NCI-H2029 treated with DMSO at 0.1 percent for 48 hours (cell line): Measurements from ENCODE around the gene REG3A.

Experiments
- DNase-seq: peaks from one replicate; lab custom pipeline; 2025; lab: John Stamatoyannopoulos, UW

Gene REG3A

DNA sequence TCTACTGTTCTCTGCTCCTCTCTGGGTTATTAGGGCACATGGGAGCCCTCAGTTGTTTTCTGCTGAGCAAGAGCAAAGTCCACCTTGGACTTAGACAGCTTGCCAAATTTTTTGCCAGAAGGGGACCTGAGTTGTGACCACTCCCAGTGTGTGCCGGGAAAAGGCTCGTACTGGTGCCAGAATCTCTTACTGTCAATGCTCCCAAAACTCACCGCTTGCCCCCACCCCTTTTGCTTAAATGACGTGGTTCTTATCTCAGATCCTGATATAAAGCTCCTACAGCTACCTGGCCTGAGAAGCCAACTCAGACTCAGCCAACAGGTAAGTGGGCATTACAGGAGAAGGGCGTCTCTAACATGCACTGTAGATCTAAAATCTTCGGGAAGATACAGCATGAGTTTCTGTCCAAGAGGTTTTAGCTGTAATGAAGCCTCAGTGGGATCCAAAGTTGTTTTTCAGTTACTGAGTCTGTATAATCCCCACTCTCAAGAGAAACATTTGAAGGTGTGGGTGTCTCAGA lies 39.3 kb downstream of the REG3A start, which contains the start of gene REG1A:
REG1A (plus strand) TSS at position 295 of the 520 bp plus-strand sequence. CDS start 374 bp downstream, outside the sequence.
- DNase-seq, result no peak

DNA sequence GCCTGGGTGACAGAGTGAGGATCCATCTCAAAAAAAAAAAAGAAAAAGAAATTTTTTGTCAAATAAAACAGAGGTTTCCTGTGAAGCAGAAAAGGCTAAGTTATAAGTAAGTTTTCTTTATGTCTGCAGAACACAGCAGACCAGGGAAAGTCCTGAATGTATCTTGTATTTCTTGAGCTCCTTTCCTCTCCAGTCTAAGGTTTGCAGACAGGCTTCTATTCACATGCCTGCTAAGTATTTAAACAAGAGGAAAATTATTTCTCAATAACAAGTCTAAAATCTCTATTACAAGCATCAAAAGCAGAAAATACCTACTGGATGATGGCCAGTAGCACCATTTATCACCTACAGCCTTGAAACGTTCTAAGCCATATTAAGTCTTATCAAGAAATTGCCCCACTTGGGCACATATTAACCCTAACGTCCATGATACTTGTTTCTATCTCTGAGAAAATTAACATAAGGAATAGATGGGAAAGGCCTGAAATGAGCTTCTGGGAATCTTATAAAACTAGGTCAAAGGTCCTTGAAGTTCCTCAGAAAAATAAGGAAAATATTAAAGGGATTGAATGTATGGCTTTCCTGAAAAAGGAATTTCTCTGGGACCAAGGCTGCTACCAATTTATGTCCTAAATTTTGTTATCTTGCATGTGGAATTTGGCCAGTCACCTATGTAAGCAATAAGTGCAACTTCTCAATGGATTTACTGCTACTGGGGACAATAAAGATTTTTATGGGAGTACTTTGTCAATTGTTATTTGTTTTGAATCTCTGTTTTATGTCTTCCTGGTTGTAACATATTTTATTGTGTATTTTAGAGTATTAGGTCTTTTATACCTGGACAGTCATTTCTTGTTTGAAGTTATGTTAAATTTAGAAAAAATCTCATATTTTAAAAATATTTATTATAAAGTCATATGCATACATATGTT lies 42.3 kb downstream of the REG3A start:
- no peak for DNase-seq

DNA sequence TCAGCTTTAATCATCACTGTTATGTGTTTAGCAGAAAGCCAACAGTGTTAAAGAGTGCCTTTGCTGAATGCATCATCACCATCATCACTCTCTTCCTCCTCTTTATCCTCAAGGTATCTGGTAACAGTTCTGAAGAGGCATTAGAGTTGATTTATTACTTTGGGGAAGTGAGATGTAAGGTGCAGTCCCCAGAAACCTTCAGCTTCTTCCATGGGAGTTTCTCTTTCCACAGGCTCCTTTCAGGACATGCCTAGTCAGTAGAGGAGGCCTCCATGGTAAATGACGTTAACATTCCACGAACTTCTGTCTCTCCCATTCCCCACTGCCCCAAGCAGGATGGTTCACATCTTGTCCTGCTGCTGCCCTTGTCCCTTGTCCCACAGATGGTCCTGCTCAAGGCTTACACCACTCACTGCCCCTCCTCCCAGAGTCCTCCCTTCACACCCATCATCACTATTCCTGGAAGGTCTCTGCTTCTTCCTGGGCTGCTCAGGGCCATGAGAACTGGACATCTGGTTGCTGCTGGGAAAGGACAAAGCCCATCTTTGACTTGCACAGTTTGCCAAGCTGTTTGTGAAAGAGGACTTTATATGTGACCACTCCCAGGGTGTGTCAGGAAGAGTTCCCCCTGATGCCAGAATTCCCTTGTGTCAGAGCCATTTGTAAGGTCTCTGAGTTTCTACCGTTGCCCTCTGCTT lies 44.6 kb downstream of the REG3A start:
- no peak for DNase-seq

DNA sequence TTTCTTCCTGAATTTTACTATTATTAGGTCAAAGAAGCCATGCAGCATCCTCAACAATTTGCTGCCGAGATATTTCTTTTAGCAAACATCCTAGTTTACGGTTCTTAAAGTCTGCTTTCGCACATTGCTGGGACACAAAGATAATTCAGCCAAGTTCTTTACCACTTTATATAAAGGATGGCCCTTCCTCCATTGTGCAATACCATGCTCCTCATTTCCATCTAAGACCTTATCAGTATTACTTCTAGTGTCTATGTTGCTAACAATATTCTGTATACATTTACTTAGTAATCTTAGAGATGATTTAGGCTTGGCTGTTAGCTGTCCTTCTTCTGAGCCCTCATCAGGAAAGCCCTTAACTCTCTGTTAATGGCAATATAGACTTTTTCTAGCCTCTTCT lies 47.3 kb downstream of the REG3A start:
- DNase-seq, result no peak
